GM21529 (cell line): ENCODE data around the gene PKP3.
"Not testable (repeated sequence)": the region's sequence is repeated elsewhere in the genome, so short reads cannot be mapped to it uniquely, and the experiment has no call there.

Experiments used
- ATAC-seq: cut with Tn5 transposase; IDR thresholded peaks from one replicate; pipeline ENCODE4 v1.9.1; 2021; ENCODE audit not compliant: unreplicated experiment

The PKP3 gene

DNA sequence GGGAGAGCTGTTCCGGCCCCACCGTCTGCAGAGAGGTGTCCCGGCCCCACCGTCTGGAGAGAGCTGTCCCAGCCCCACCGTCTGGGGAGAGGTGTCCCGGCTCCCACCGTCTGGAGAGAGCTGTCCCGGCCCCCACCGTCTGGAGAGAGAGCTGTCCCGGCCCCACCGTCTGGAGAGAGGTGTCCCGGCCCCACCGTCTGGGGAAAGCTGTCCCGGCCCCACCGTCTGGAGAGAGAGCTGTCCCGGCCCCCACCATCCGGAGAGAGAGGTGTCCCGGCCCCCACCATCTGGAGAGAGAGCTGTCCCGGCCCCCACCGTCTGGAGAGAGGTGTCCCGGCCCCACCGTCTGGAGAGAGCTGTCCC is 30.6 kb upstream of the PKP3 start:
- not testable (repeated sequence) for ATAC-seq

DNA sequence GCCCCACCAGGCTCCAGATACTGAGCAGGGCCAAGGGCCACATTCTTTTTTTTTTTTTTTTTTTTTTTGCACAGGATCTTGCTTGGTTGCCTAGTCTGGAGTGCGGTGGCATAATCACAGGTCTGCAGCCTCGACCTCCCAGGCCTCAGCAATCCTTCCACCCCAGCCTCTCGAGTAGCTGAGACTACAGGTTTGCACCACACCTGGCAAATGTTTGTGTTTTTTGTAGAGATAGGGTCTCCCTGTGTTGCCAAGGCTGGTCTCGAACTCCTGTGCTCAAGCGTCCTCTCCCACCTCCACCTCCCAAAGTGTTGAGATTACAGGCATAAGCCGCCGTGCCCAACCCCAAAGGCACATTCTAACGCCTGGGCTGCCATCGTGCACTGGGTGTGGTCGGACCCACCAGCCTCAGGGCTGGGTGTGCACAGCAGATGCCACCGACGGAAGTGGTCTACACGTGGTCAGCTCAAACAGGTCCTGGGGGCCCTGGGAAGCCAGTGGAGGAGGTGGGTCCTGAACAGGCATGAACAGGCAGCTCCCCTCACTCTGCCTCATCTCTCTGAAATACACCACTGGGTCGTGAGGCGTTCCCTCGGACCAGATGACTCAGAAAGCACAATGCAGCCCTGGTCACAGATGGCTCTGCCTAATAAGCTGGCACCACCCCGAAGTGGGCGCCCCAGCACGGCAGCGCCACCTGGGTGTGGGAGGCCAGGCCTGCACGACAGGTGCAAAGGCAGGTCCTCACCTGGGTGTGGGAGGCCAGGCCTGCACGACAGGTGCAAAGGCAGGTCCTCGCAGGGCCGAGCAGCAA is 29.9 kb upstream of the PKP3 start:
- no peak for ATAC-seq

DNA sequence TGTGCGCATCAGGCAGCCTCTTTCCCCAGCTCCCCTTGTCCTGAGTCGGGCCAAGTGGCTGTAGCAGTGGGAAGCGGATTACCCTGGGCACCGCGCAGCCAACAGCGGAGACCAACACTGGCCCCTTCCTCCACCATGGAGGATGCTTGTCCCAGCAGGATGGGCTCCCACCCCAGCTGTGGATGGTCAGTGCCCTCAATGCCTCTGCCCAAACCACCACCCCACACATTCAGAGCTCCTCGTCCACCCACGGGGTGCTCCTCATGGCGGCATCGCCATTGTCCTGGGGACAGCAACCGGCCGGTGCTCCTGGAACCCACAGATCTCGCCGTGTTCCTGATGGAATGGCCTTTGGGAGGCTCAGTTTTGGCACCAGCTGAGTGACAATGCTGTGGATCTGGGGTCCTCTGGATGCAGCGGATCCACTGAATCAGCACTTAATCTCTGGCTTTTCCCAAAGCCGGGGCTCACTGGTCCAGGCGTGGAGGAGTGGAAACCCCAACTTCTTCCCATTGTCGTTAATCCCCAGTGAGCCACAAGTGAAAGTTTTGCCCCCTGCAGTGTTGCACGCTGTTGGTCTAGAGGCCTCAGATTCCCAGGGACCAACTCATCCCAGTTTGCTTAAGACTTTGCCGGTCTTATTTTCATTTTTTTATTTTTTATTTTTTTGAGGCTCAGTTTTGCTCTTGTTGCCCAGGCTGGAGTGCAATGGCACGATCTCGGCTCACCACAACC is 28.9 kb upstream of the PKP3 start:
- ATAC-seq = no peak

DNA sequence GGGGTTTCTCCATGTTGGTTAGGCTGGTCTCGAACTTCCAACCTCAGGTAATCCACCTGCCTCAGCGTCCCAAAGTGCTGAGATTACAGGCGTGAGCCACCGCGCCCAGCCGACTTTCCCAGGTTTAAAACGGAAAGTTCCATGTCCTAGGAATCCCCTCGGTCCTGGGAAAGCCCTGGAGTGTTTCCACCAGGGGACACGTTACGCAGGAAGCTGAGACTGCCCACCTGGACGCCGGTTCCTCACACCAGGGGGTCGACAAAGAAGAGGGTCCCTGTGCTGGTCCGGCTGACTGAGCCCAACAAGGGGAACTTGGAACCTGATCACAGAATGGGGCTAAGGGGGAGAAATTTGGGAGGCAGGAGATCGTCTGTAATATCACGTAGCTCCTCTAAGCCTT is 28.2 kb upstream of the PKP3 start:
- ATAC-seq = no peak

- ATAC-seq = no peak
Measured at GRCh38 chr11:367956-368413, 26.0 kb upstream of the PKP3 start.

GRCh38 chr11:368414-369335 is 25.3 kb upstream of the PKP3 start:
- no peak for ATAC-seq

DNA sequence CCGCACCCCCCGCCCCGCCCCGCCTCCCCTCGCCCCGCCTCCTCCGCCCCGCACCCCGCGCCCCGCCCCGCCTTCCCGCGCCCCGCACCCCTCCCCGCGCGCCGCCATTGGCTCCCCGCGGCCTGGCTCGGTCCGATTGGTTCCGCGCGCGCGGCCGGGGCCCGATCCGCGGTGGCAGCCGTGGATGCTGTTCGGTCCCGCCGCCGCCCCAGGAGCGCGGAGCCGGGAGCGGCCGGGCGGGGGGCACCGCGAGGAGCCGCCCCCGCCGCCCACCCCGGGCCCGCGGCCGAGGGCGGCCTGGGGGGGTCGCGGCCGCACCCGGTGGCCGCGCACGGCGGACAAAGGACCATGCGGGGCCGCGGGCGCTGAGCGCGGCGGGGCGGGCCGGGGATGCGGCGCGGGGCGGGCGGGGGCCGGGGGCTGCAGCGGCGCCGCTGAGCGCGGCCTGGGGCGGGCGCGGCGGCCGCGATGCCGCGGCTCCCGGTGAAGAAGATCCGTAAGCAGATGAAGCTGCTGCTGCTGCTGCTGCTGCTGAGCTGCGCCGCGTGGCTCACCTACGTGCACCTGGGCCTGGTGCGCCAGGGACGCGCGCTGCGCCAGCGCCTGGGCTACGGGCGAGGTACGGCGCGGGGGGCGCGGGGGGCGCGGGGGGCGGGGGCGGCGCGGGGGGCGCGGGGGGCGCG is 24.5 kb upstream of the PKP3 start, which contains the start of gene B4GALNT4:
TSS of gene B4GALNT4 (plus strand) at position 164 of the 683 bp plus-strand sequence. CDS start at position 469, 305 bp downstream.
- ATAC-seq = no peak

DNA sequence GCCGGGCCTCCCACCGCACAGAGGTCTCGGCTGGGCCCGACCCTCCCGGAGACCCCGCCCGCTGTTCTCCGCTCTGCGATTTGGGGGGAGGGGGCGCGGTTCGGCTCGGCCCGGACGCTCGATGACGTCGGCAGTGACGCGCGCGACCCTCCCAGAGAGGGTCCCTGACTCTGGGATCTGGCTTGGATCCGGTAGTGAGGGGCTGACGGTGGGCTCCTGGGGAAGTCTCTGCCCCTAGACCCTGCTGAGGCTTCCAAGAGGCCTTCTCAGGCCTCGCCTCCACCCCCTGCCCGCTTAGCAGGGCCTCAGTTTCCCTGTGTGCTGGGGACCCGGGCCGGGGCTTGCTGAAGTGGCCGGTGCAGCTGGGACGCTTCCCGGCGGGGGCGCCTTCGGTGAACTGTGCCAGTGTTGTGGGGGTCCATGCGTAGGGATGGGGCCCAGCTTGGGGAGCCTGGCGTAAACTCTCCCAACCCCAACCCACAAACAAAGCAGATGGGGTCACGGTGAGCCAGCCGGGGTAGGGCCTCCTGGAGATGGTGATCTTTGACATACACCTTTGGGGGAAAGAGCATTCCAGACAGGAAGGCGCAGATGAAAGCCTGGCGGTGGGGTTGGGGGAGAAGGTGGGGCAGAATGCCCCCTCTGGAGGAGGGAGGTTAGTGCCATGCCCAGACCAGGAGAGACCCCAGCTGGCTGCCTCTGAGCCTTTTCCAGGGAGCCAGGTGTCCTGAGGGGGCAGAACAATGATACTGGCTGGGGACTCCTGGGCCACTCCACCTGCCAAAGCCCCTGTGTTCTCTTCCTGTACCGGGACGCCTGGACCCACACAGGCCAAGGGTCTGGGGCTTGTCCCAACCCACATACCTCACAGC is 23.7 kb upstream of the PKP3 start:
- ATAC-seq = no peak

- no peak for ATAC-seq
Measured at GRCh38 chr11:371051-371450, 23.0 kb upstream of the PKP3 start.

DNA sequence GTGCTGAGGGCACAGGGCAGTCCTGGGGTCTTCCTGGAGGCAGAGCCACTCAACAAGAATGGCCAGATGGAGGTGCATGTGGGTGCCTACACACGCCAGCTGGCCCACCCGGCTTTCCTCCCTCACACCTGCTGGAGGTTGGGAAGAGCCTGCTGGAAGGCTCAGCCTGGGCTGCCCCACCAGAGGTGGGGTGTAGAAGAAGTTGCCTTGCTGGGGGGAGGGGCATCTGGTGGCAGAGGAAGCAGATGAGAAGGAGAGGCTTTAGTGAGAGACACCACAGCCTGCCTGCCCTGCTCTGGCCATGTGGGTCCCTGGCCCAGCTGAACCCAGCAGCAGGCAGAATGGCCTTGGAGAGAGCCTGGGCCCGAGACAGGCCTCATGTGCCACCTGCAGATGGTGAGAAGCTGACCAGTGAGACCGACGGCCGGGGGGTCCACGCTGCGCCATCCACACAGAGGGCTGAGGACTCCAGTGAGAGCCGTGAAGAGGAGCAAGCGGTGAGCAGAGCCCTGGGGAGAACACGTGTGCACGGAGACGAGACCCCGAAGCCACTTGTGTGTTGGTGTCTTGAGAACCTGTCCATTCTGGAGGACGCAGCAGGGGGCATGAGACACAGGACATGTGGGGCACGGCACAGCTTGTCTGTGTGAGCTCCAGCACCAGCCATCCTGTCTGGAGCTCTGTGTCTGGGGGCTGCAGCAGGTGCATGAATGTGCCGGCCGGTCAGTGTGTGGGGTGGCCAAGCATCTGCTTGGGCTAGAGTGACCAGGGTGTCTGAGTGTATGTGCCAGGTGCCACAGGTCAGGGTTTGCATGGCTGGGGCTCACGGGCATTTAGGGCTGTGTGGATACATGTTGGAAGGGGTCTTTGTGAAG is 22.1 kb upstream of the PKP3 start:
- no peak for ATAC-seq

DNA sequence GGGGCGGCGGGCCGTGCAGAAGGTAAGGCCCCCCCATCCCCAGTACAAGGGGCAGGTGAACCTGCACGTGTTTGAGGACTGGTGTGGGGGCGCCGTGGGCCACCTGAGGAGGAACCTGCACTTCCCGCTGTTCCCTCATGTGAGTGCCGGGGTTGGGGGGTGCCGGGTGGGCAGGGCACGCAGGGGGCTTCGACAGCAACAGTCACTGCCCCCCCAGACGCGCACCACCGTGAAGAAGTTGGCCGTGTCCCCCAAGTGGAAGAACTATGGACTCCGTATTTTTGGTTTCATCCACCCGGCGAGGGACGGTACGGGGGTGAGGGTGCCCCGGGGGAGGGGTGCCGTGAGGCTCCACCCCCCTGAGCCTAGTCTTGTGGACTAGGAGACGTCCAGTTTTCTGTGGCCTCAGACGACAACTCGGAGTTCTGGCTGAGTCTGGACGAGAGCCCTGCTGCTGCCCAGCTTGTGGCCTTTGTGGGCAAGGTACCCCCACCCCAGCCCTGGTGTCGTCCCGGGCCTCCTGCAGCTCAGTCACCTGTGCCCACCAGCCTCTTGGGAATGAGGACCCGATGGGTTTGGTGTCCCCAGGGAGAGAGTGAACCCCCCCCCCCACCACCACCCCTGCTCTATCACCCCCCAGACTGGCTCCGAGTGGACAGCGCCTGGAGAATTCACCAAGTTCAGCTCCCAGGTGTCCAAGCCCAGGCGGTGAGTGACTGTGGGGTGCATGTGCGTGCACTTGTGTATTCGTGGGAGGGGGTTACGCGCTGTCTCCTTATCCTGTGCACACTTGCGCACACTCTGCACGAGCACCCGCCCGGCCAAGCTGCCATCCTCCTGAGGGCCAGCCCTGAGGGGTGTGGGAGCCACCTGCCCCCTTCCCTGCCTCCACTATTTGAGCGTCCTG is 20.9 kb upstream of the PKP3 start:
- no peak for ATAC-seq

GRCh38 chr11:373716-374551 is 20.1 kb upstream of the PKP3 start:
- no peak for ATAC-seq

DNA sequence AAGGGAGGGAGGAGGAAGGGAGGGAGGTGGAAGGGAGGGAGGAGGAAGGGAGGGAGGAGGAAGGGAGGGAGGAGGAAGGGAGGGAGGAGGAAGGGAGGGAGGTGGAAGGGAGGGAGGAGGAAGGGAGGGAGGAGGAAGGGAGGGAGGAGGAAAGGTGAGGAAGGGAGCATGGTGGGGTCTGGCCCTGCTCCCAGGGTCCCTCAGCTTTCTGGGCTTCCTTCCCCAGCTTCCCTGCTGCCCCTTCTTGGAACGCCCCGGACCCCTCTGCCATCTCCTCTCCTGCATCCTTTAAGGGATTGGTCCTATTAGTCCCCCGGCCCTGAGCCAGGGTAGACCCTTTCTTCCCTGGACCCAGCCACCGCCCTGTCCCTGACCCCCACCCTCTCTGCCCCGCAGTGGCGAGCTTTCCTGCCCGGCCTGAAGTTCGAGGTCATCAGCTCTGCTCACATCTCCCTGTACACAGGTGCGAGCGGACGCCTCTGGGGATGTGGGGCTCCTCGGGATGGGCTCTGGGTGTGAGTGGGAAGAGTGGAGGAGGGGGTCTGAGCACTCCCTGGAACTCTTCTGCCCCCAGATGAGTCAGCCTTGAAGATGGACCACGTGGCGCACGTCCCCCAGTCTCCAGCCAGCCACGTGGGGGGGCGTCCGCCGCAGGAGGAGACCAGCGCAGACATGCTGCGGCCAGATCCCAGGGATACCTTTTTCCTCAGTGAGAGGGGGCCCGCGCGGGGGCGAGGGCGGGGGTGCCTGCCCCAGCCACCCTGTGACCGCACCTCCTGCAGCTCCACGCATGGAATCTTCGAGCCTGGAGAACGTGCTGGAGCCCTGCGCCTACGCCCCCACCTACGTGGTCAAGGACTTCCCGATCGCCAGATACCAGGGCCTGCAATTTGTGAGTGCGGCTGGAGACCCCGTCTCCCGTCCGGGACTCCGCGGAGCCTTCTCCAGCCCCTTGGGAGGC is 18.7 kb upstream of the PKP3 start:
- ATAC-seq = no peak

- ATAC-seq = no peak
Measured at GRCh38 chr11:376531-377173, 17.4 kb upstream of the PKP3 start.

DNA sequence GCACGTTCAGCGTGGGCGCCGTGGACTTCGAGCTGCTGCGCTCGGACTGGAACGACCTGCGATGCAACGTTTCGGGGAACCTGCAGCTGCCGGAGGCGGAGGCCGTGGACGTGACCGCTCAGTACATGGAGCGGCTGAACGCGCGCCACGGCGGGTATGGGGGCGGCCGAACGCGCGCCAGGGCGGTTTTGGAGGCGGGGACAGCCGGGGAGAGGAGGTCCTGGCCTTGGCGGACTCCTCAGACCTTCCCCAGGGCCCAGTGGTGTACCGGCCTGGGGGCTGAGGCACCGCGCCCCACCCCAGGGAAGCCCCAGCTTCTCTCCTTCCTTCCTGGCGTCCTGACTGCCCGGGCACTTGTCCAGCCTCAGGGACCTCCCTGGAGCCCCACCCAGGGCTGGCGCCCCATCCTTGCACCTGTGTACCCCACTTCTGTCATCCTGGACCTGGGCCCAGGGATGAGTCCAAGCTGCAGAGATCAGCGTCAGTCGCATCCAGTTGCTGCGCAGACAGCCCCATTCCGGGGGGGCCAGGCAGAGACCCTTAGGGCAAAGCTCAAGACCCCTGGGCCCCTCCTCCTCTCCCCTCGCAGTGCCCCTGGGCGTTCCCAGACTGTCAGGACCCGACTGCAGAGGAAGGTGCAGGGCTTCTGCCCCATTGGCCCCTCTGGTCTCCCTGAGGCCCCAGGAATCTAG is 16.7 kb upstream of the PKP3 start:
- ATAC-seq = no peak
